A549 (cell line): Measurements from ENCODE around the gene DNAH7.

ENCODE experiments used
- E2F6 ChIP-seq: IDR thresholded peaks from 2 replicates; pipeline ENCODE4 v1.6.1; 2012; ENCODE audit warnings: low read depth, borderline replicate concordance
- ESRRA ChIP-seq: fragments of 150-350 bp; IDR thresholded peaks from 2 replicates; pipeline ENCODE4 v1.6.1; 2014; ENCODE audit warnings: mild to moderate bottlenecking, low read length, borderline replicate concordance
- JUN ChIP-seq, 2 experiments: fragments of >200 bp; sonication (Bioruptor Twin); formaldehyde crosslinking; IDR thresholded peaks; 2 replicates in 1 of 2; 3 replicates in 1 of 2; pipeline ENCODE4 v1.6.1; 2016 to 2017
- MYC ChIP-seq: IDR thresholded peaks from 2 replicates; pipeline ENCODE4 v1.6.1; 2012; ENCODE audit warnings: mild to moderate bottlenecking, inconsistent platforms, low read length, improper control_type of control experiment, borderline replicate concordance

DNA sequence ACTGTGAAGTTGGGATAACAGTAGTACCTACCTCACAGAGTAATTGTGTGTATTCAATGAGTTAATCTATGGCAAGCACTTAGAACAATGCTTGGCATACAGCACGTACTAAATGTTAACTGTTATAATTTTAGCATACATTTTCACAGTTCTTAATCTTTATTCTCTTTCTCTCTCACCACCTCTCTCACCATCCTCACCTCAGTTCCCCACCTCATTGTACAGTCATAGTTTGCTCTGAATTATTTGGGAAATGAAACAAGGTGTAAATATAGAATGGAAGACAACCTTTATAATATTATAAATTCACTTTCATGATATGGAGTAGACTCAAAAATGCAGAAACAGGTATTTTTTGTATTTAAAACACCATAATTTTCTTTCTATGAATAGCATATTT is 40.0 kb upstream of the DNAH7 start:
- no peak for TF ChIP-seq MYC
- TF ChIP-seq E2F6, result no peak
- TF ChIP-seq JUN (IDR thresholded peaks at IDR 0.05), result no peak
- TF ChIP-seq ESRRA, result no peak
